ENCODE measurements around the gene GULP1. TPM values are rescaled to one million over a fixed set of nuclear protein-coding genes. Genes with fewer than 3 reads are reported as not detected.

GULP1 gene
- total RNA-seq, 1 experiment from 2014 or later = 140 TPM

- Histone ChIP-seq H3K9ac (ENCODE audit: extremely low read depth, insufficient read length, low read length) (no peak overlapping the region), H3K9me3 (ENCODE audit: control insufficient read depth, low read depth, low read length) (no peaks in the 10 kb centered on the region), H3K27me3 (ENCODE audit: insufficient read depth, low read length) (no peaks in the 10 kb centered on the region), H3K4ac (ENCODE audit: low read depth, low read length) (no peak overlapping the region), H4K5ac (ENCODE audit: insufficient read length, low read depth, low read length) (no peak overlapping the region), H4K20me1 (ENCODE audit: control insufficient read depth, insufficient read depth, insufficient read length) (no peaks in the 10 kb centered on the region), H3K79me1 (ENCODE audit: insufficient read depth, low read depth, low read length, poor library complexity, severe bottlenecking) (no peaks in the 10 kb centered on the region), H3T11ph (ENCODE audit: low read length) (no peak overlapping the region), H2AFZ (ENCODE audit: low read length) (no peak overlapping the region), H3K4me1 (ENCODE audit: insufficient read depth, low read length) (no peaks in the 10 kb centered on the region), H4K8ac (replicated peaks; ENCODE audit: insufficient read length, low read depth, low read length) (no peak overlapping the region), H3K23me2 (ENCODE audit: insufficient read length, low read depth, low read length, poor library complexity, severe bottlenecking) (no peaks in the 10 kb centered on the region), H2BK5ac (ENCODE audit: insufficient read length, low read length) (no peak overlapping the region), H2BK12ac (ENCODE audit: insufficient read length, low read depth, low read length) (no peak overlapping the region), H3K27ac (ENCODE audit: insufficient read length, low read depth, low read length) (no peak overlapping the region), H2AK5ac (ENCODE audit: insufficient read length, low read length) (no peak overlapping the region), H2BK20ac (ENCODE audit: low read depth, low read length, poor library complexity, severe bottlenecking) (no peak overlapping the region), H3K4me2 (ENCODE audit: insufficient read depth, insufficient read length, low read length) (no peak overlapping the region), H4K91ac (ENCODE audit: insufficient read length, low read depth, low read length) (no peak overlapping the region), H3K56ac (ENCODE audit: insufficient read length, low read depth, low read length) (no peak overlapping the region), H3K14ac (ENCODE audit: insufficient read depth, low read length) (no peak overlapping the region), H3K23ac (ENCODE audit: insufficient read length, low read depth, low read length) (no peak overlapping the region), H2BK120ac (ENCODE audit: low read depth, low read length, poor library complexity, severe bottlenecking) (no peak overlapping the region), H3K79me2 (ENCODE audit: insufficient read depth, low read length) (no peaks in the 10 kb centered on the region), H3K18ac (ENCODE audit: insufficient read length, low read depth, low read length) (no peak overlapping the region), H2BK15ac (ENCODE audit: low read depth, low read length) (no peak overlapping the region)
- H3K27me3 Mint-ChIP-seq (ENCODE audit: low read depth) = no peaks in the 10 kb centered on the region
- DNase-seq = no peak
- H3K36me3 Mint-ChIP-seq (ENCODE audit: insufficient read depth in 1 of 3, low read depth in 3 of 3) = peaks cover 4 to 6% (median 4%) of the 10 kb centered on the region in 3 experiments; a peak in 5 of 7 replicates
- H3K9me3 Mint-ChIP-seq = peaks cover 0 to 4% of the 10 kb centered on the region in 2 experiments; a peak in 2 of 5 replicates
- H3K4me1 Mint-ChIP-seq = peaks cover 0 to 4% of the 10 kb centered on the region in 2 experiments; a peak in 1 of 4 replicates
- no peak overlapping the region for H3K27ac Mint-ChIP-seq
- H3K4me3 Mint-ChIP-seq = no peak overlapping the region
- no peak for TF ChIP-seq CTCF (conservative IDR thresholded peaks at IDR 0.05)
- no CpG with 5 or more reads among the region's 1 CpG for WGBS (ENCODE audit: extremely low coverage, insufficient read length, low lambda C conversion rate)
These were observed 317.8 kb downstream of the GULP1 start for GRCh38 chr2:188609321-188610049.
